Endothelial cell of umbilical vein (primary cell): ENCODE measurements around the gene PALMD.

ENCODE experiments used
- EZH2 ChIP-seq: IDR thresholded peaks from 2 replicates; pipeline ENCODE4 v1.6.1; 2012; ENCODE audit warnings: borderline replicate concordance, low read depth, mild to moderate bottlenecking, moderate library complexity, low read length, inconsistent platforms; ENCODE audit not compliant: severe bottlenecking
- JUN ChIP-seq: IDR thresholded peaks from 2 replicates; pipeline ENCODE4 v1.6.1; 2011; ENCODE audit warnings: borderline replicate concordance, low read depth; ENCODE audit not compliant: insufficient read length, insufficient read depth
- MYC ChIP-seq: IDR thresholded peaks from one replicate; pipeline ENCODE4 v1.6.1; 2011; ENCODE audit warnings: mild to moderate bottlenecking, low read depth, low read length
- POLR2A ChIP-seq: IDR thresholded peaks from 2 replicates; pipeline ENCODE4 v1.6.1; 2012; ENCODE audit warnings: low read depth, mild to moderate bottlenecking, control low read depth, low read length
- POLR2AphosphoS5 ChIP-seq: IDR thresholded peaks from 2 replicates; pipeline ENCODE4 v1.6.1; 2012; ENCODE audit warnings: low read depth, mild to moderate bottlenecking, control low read depth, low read length, moderate library complexity; ENCODE audit not compliant: insufficient read depth
- TF ChIP-seq, protein P1 (sequence below), 2 donors: IDR thresholded peaks; 1 replicate in 1 of 2; 2 replicates in 1 of 2; pipeline ENCODE4 v1.5.1; 2011; ENCODE audit warnings: low read length in 2 of 2, mild to moderate bottlenecking in 2 of 2, moderate library complexity in 2 of 2, control low read depth in 1 of 2, inconsistent platforms in 1 of 2, low read depth in 1 of 2; ENCODE audit not compliant: insufficient read depth in 1 of 2; ENCODE audit errors: extremely low read depth in 1 of 2
- TF ChIP-seq, protein P2 (sequence below): IDR thresholded peaks from 2 replicates; pipeline ENCODE4 v1.6.1; 2011; ENCODE audit not compliant: insufficient read depth, insufficient read length

DNA sequence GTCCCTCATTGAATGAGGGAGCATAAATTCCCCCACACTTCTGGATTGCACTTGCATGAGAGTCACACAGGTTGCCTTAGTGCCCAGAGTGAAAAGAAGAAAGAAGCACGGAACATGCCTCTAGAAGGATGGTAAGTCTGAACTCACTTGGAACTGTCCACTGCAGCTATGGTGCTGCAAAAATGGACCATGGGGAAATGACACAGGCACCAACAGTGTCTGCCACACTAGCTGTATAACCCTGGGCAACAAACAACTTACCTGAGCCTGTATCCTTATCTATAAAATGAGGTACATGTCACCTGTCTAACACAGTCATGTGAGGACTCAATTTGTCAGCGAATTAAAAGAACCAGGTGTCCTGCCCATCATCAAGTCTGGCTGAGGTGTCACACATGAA lies 50.7 kb downstream of the PALMD start:
- TF ChIP-seq, protein P1, sequence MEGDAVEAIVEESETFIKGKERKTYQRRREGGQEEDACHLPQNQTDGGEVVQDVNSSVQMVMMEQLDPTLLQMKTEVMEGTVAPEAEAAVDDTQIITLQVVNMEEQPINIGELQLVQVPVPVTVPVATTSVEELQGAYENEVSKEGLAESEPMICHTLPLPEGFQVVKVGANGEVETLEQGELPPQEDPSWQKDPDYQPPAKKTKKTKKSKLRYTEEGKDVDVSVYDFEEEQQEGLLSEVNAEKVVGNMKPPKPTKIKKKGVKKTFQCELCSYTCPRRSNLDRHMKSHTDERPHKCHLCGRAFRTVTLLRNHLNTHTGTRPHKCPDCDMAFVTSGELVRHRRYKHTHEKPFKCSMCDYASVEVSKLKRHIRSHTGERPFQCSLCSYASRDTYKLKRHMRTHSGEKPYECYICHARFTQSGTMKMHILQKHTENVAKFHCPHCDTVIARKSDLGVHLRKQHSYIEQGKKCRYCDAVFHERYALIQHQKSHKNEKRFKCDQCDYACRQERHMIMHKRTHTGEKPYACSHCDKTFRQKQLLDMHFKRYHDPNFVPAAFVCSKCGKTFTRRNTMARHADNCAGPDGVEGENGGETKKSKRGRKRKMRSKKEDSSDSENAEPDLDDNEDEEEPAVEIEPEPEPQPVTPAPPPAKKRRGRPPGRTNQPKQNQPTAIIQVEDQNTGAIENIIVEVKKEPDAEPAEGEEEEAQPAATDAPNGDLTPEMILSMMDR (IDR thresholded peaks at IDR 0.05; ENCODE audit: extremely low read depth in 1 of 2, insufficient read depth in 1 of 2, low read depth in 1 of 2, low read length in 2 of 2), result no peak
- TF ChIP-seq POLR2A (peak; percentile 43), EZH2 (no peak), MYC (no peak), JUN (no peak), POLR2AphosphoS5 (no peak)
- TF ChIP-seq, protein P2, sequence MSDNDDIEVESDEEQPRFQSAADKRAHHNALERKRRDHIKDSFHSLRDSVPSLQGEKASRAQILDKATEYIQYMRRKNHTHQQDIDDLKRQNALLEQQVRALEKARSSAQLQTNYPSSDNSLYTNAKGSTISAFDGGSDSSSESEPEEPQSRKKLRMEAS, result no peak
